Mesothelial cell of epicardium (in vitro differentiated cells): ENCODE results near the gene EXOSC7. TPM values are rescaled to one million over a fixed set of nuclear protein-coding genes. Genes with fewer than 3 reads are reported as not detected.
"Not testable (repeated sequence)": the region's sequence is repeated elsewhere in the genome, so short reads cannot be mapped to it uniquely, and the experiment has no call there.

ENCODE experiments used
- DNase-seq, 2 experiments: peaks; one replicate each; pipeline ENCODE4 v3.0.0; 2021; ENCODE audit warnings: low spot score in 2 of 2; ENCODE audit not compliant: unreplicated experiment in 2 of 2
- H3K27ac Mint-ChIP-seq: 2 replicates; pipeline ENCODE4 v1.8.0; 2021; ENCODE audit warnings: mixed read lengths
- H3K27me3 Mint-ChIP-seq: 2 replicates; pipeline ENCODE4 v1.8.0; 2021; ENCODE audit warnings: low read depth, mixed read lengths
- H3K36me3 Mint-ChIP-seq: 2 replicates; pipeline ENCODE4 v1.8.0; 2021; ENCODE audit warnings: mixed read lengths
- H3K4me1 Mint-ChIP-seq: 2 replicates; pipeline ENCODE4 v1.8.0; 2021; ENCODE audit warnings: mixed read lengths
- H3K4me3 Mint-ChIP-seq: 2 replicates; pipeline ENCODE4 v1.8.0; 2021; ENCODE audit warnings: mild to moderate bottlenecking, moderate library complexity, mixed read lengths
- H3K9me3 Mint-ChIP-seq: 2 replicates; pipeline ENCODE4 v1.8.0; 2021; ENCODE audit warnings: mixed read lengths
- total RNA-seq: library from RNA; stranded (reverse); gene quantifications from 3 replicates; pipeline ENCODE4 v1.2.1, GENCODE V29; 2021
- TF ChIP-seq, protein P1 (sequence below): fragments of 200-600 bp; sonication (generic); IDR thresholded peaks from one replicate; pipeline ENCODE4 v1.5.0; 2021; ENCODE audit warnings: antibody characterized with exemption; ENCODE audit not compliant: unreplicated experiment

Gene EXOSC7
- total RNA-seq, 1 donor from 2014 or later, result 53.6 TPM

DNA sequence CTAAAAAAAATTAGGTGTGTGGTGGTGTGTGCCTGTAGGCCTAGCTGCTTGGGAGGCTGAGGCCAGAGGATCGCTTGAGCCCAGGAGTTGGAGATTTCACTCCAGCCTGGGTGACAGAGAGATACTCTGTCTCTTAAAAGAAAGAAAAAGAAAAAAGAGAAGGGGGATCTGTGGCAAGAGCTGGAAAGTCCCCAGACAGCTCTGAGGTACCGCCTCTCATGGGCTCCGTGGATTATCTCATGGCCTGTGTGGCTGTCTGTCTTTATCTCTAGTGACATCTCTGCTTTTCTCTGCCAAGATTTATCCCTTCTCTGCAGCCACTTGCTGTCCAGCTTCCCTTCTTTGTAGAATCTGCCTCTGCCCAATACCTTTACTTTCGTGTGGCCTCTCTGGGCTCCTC, 5.7 kb downstream of the EXOSC7 start:
- peaks cover 31% of the 10 kb centered on the region for H3K4me1 Mint-ChIP-seq
- H3K4me3 Mint-ChIP-seq, result no peak overlapping the region

DNA sequence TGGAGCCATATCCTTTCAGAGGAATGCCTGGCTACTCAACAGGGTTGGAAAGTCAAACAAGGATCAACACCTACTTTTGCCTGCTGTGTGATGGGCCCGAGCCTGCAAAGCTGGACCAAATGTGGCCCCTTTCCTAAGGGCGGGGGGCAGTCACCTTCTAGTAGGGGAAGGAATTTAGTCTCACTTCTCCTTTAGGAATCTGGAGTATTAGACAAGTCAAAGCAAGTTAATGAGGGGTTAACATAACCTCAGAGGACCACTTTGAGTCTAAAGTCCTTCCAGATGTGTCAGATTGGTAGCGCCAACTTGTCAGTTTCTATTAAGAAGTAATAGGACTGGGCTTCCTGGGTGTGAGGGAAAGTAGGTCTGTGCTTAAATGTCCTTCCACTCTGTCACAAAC, 6.8 kb downstream of the EXOSC7 start:
- Mint-ChIP-seq H3K27ac (peak overlapping the region; percentile 47), H3K4me1 (peaks cover 27% of the 10 kb centered on the region), H3K9me3 (no peaks in the 10 kb centered on the region), H3K4me3 (no peak overlapping the region), H3K36me3 (peaks cover 13% of the 10 kb centered on the region), H3K27me3 (no peaks in the 10 kb centered on the region)
- DNase-seq, result no peak
- TF ChIP-seq, protein P1, sequence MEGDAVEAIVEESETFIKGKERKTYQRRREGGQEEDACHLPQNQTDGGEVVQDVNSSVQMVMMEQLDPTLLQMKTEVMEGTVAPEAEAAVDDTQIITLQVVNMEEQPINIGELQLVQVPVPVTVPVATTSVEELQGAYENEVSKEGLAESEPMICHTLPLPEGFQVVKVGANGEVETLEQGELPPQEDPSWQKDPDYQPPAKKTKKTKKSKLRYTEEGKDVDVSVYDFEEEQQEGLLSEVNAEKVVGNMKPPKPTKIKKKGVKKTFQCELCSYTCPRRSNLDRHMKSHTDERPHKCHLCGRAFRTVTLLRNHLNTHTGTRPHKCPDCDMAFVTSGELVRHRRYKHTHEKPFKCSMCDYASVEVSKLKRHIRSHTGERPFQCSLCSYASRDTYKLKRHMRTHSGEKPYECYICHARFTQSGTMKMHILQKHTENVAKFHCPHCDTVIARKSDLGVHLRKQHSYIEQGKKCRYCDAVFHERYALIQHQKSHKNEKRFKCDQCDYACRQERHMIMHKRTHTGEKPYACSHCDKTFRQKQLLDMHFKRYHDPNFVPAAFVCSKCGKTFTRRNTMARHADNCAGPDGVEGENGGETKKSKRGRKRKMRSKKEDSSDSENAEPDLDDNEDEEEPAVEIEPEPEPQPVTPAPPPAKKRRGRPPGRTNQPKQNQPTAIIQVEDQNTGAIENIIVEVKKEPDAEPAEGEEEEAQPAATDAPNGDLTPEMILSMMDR, result no peak

More for the DNA sequence above, 5.7 kb downstream of the EXOSC7 start:
- DNase-seq, result no peak
- Mint-ChIP-seq H3K27ac (peak overlapping the region; percentile 19), H3K9me3 (no peaks in the 10 kb centered on the region), H3K36me3 (peaks cover 13% of the 10 kb centered on the region), H3K27me3 (no peaks in the 10 kb centered on the region)
- TF ChIP-seq, protein P1, result no peak

DNA sequence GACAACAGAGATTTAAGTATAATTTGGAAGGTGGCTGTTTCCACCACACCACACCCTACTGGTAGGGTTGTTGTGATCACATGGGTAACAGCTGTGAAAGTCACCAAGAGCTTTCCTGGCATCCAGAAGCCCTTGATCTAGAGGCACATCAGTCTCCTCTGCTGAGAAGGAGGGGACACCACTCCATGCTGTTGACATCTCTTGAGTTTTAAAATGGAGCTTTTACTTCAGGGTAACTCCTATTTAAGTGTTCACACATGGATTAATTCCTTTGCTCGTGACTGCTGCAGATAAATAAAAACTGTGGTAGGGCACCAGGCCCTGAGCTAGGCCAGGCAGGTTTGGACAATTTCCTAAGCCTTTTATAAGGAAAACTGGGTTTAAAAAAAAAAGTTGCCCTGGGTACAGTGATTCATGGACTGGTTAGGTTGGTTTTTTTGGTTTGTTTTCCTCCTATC, 7.5 kb downstream of the EXOSC7 start:
- Mint-ChIP-seq H3K27me3 (no peaks in the 10 kb centered on the region), H3K4me3 (no peak overlapping the region), H3K4me1 (peaks cover 26% of the 10 kb centered on the region), H3K27ac (peak overlapping the region; percentile 56), H3K9me3 (no peaks in the 10 kb centered on the region), H3K36me3 (peaks cover 13% of the 10 kb centered on the region)
- TF ChIP-seq, protein P1, result no peak
- no peak for DNase-seq

DNA sequence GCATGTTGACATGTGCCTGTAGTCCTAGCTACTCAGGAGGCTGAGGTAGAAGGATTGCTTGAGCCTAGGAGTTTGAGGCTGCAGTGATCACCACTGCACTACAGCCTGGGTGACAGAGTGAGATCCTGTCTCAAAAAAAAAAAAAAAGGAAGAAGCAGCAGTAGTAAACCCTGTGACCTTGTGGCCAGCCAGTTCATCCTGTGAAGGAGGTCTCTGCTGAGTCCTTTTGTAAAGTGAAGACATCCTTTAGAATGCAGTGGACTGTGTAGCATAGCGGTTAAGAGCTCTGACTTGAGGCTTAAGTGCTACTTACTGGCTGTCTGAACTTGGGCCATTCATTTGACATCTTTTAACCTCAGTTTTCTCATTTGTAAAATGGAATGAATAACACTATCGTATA, 8.3 kb downstream of the EXOSC7 start:
- Mint-ChIP-seq H3K27me3 (no peaks in the 10 kb centered on the region), H3K36me3 (peaks cover 13% of the 10 kb centered on the region), H3K4me3 (no peak overlapping the region), H3K27ac (no peak overlapping the region), H3K9me3 (no peaks in the 10 kb centered on the region), H3K4me1 (peaks cover 25% of the 10 kb centered on the region)
- TF ChIP-seq, protein P1, result no peak
- DNase-seq, result no peak

DNA sequence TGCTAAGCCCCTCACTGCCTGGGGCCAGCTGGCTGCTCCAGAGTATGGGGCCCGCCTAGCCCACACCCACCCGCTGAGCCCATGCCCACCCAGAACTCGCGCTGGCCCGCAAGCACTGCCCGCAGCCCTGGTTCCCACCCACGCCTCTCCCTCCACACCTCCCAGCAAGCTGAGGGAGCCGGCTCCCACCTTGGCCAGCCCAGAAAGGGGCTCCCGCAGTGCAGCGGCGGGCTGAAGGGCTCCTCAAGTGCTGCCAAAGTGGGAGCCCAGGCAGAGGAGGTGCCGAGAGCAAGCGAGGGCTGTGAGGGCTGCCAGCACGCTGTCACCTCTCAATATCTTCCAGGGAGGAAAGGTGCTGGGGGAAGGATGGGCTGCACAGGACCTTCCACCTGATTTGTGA, 10.3 kb downstream of the EXOSC7 start:
- H3K27ac Mint-ChIP-seq, DNase-seq, H3K4me3 Mint-ChIP-seq, H3K27me3 Mint-ChIP-seq, H3K9me3 Mint-ChIP-seq: not testable (repeated sequence)
- Mint-ChIP-seq H3K36me3 (peaks cover 13% of the 10 kb centered on the region), H3K4me1 (peaks cover 23% of the 10 kb centered on the region)

DNA sequence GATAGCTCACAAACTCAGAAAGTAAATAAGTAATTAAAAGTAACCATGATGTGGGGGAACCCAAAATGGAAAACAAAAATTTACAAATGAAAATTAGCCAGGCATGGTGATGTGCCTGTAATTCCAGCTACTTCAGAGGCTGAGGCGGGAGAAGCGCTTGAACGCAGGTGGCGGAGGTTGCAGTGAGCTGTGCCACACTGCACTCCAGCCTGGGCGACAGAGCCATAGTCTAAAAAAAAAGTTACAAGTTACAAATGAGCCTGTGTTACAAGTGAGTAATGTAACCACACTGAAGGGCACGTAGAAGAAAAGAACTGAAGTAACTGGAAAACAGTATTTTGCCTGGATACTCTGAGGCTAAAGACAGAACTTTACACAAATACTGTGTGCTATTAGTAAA, 11.3 kb downstream of the EXOSC7 start:
- DNase-seq, result no peak
- TF ChIP-seq, protein P1, result no peak
- H3K36me3 Mint-ChIP-seq, result peaks cover 16% of the 10 kb centered on the region
- no peak overlapping the region for H3K27ac Mint-ChIP-seq
- H3K4me1 Mint-ChIP-seq, result peaks cover 18% of the 10 kb centered on the region
- H3K4me3 Mint-ChIP-seq, result no peak overlapping the region
- H3K27me3 Mint-ChIP-seq, result no peaks in the 10 kb centered on the region
- H3K9me3 Mint-ChIP-seq, result no peaks in the 10 kb centered on the region
